NAMALWA (cell line): ENCODE measurements around the gene HS6ST2.

Source experiments
- DNase-seq: peaks from one replicate; pipeline ENCODE4 v3.0.0-alpha.2; 2015; ENCODE audit warnings: low spot score

Gene HS6ST2

DNA sequence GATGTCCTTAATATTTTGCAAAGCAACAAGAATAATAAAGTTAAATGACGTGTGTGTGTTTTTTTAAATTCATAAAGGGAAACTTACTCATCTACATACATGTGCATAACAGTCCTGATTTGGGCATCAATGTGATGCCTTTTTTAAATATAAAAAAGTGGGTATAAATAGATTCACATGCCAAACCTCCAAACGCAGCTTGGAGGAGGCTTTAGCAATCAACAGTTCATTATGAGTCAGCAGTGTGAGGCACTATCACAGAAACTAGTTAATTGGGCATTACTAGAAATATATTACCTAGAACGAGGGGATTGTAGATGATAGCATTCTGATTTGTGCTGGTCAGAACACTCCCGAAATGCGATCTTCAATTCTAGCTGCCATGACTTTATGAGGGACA lies 115.1 kb downstream of the HS6ST2 start:
- no peak for DNase-seq

DNA sequence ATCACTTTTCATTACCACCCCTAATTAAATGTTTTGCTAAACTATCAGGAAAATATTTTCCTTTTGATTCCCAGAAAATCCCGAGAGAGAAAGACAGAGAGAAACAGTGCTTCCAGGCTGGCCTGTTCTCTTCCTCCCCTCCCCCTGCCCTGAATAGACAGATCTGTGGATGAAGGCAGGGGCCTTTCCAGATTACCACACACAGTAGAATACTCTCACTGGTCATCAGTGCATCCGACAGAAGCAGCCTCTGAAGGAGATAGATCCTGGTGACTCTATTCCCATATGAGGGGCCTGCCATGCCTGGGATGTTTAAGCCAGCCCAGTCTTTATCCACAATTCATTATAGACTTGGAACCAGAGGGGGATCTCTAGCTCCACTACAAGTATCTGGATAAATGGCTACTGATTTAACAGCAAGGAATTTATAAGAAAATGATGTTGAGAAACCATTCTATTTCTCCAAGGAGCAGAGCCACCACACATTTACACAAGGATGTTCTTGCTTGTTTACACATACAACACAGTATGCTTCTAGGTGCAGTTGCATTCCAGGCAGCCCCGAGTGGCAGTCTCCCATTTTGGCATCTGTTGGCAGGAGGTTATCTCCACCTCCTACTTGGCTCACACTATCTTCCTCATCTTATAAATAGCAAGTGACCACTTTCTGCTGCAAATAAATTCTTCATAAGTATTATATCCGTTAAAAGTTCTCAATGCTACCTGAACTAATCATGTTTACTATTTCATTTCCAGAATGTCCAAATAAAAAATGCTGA lies 115.8 kb downstream of the HS6ST2 start:
- no peak for DNase-seq

- DNase-seq, result no peak
Measured at GRCh38 chrX:132837967-132838366, 120.5 kb downstream of the HS6ST2 start.

DNA sequence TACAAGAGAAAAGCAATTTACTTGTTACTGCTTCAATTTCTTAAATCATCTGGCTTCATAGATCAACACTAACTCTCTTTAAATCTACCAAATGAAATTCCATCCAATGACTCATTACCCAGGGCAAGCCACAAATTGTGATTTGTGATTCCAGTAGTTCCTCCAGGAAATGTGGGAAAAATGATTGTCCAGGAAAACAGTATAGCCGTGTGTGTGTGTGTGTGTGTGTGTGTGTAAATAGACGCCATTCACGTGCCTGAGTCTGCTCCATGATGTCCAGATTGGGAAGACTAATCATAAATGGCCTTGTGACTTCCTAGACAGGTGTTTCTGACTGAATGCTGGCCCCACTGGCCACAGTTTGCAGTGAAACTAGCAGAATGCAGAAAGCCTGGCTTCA lies 121.3 kb downstream of the HS6ST2 start:
- no peak for DNase-seq

DNA sequence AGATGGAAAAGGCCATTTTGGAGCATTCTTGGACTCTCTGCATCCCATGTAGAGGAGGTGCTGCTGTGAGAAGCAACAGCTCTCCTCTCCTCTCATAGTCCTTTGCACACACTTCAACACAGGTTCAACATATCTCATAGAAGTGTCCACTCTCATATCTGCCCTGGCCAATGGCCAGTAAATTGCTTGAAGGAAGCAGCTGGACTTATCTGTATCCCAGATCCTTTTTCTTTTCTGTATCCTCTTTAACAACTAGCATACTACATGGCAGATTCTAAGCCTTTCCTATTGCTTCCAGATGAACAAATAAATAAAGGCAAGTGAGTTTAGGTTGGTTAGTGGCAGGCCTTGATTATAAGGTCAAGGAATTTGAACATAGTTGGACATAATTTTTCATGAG lies 122.0 kb downstream of the HS6ST2 start:
- DNase-seq, result no peak

DNA sequence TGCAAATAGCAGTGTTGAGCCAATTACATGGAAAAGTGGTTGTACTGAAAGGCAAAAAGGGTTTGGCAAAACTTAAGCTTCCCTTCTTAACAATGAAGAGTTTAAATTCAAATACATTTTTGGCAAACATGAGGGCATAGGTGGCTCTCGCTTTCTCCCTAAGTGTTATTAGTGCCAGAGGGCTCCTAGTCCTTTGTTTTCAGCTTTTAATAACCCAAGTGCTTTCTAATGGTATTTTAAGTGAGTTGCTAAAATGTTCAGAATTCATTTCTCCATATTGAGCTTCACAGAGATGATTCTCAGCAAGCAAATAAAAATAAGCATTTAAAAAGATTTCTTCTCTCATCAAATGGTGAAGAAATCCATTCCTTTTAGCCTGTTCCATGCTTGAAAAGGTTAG lies 123.7 kb downstream of the HS6ST2 start:
- DNase-seq, result no peak

DNA sequence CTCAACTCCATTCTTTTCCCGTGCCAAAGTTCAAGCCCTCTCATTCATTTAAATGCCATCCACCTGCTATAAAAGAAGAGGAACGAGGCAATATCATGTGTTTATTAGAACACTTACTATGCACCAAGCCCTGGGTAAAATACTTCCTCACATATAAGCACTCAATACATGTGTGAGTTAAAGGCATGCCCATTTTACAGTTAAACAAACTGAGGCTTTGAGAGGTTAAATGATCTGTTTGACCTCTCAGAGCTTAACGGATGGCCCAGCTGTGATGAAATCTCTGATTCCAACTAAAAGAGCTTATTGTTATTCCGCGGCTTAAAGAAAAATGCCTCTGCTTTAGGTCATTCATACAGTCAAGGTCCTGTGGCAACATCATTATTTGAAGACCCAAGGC lies 124.3 kb downstream of the HS6ST2 start:
- no peak for DNase-seq

DNA sequence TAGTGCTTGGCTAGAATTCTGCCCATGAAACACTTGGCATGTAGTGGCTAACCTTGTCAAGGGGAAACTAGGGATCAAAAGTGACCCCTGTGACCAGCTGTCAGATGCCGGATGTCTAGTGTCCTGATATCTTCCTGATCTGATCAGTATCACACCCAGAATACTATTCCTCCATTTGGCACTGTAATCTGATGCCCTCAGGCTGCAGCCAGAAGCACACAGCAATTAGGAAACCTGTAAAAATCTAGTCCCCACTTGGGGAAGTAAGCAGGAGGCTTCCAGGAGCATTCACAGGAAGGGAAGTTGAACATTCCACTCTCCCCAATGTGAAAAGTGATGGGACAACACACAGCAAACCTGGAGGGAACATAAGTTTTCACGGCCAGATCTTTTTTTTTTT lies 125.1 kb downstream of the HS6ST2 start:
- DNase-seq, result no peak

GRCh38 chrX:132831336-132831973 lies 127.0 kb downstream of the HS6ST2 start:
- no peak for DNase-seq

DNA sequence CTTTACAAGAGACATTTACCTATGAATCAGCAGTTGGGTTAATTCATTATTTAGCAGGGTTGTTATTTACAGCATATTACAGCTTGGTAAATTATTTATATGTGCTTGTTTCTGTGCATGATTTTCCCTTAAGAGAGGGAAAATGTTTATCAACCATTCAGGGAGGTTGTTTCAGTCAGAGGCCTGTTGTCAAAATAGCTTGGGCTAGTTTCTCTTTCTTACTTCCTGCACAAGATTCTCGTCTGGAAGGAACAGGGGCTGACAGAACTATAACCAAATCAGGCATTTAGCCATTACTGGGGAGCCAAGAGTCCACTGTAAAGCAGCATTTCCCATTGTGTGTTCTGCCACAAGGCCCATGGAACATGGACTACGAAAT lies 135.8 kb downstream of the HS6ST2 start:
- no peak for DNase-seq

DNA sequence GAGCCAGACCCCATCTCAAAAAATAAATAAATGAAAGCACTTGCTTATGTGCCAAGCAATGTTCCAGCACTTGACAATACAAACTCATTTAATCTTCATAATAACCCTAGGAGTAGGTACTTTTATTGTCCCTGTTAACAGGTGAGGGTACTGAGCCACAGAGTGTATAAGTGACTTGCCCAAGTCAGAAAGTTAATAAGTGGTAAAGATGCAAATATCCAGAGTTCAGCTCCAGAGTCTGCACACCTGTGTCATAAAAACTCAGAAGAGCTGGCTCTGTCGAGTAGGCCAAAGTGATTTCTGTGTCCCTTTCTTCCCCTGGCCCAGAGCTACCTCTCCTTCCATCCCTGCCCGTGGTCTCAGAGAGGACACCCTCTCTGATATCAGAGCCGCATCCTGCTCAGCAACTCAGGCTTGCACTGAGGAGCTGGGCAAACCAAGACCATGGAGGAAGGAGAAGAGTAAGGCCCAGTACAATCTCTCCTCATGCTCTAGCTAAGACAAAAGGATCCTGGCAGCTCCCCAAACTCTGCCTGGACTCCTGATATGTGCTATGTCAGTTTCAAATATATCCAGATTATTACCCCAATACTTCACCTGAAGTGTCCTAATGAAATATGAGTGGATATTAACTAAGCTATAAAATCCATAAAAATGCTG lies 136.3 kb downstream of the HS6ST2 start:
- DNase-seq, result no peak

DNA sequence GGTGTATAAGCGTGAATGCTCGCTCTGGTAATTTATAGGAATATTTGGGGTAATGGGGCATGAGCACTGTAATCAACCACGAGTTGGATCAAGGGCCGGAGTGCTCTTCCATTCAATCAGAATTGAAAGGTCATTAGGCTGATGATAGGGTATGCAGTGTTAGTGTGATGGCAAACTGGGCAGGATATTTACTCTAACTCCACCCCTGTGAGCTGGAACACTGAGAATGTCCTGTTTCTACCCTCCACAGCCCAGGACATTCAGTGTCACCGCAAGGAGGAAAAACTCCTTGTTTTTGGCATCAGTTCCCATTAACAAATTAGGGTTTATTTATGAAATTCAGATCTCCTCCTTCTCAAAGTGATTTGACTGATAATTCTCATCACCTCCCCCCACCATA lies 137.8 kb downstream of the HS6ST2 start:
- no peak for DNase-seq

- no peak for DNase-seq
Measured at GRCh38 chrX:132819711-132820264, 138.6 kb downstream of the HS6ST2 start.

DNA sequence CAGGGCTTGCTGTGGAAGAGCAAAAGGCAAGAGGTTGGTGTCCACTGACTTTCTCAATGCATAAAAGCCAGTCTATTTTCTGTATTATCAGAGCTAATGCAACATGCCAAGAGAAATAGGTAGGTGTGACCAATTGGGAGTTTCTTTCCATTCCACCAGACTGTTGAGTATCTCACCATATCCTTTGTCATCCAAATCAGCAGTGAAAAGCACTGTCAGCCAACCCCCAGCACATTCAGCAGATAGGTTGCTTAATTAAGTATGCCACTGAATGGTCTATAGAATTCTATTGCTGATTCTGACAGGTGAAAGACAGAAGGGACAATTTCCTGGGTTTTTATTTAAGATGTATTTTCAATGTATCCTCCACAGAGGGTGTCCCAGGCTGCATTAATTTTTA lies 139.8 kb downstream of the HS6ST2 start:
- no peak for DNase-seq

DNA sequence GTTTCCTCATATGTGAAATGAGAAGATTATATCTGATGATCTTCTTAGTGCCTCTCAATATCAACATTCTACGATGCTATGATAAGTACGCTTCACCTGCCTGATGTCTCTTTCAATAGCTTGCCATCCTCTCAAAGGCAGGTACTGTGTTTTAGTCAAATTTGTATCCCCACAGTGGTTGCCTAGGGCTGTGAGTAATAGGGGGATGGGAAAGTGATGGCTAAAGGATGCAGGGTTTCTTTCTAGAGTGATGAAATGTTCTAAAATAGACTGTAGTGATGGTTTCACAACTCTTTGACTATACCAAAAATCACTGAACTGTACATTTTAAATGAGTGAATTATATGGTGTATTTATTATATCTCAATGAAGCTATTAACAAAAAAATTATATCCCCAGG lies 142.8 kb downstream of the HS6ST2 start:
- DNase-seq, result no peak

DNA sequence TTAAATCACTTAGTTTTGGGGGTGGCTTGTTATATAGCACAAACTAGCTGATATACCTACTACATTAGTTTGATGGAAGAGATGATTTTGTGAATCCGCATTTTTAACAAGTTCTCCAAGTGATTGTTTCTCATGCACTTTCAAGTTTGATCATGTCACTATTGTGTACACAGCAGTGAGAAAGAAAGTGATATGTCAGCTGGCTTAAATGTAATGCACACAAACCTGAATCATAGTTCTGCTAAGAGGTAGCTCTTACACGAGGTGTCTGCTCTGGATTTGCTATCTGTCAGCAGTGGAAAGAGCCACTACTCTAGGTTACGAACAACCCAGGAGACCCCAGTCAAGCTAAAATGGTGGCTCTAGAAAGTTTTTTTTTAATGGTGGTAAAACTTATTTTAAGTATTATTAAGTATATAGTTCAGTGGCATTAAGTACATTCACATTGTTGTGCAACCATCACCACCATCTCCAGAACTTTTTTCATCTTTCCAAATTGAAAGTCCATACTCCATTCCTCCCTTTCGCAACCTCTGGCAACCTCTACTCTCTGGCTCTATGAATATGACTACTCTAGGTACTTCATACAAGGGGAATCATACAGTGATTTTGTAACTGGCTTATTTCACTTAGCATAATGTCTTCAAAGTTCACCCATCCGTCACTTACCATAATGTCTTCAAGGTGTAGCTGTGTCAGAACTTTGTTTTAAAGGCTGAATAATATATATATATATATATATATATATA lies 147.3 kb downstream of the HS6ST2 start:
- no peak for DNase-seq

DNA sequence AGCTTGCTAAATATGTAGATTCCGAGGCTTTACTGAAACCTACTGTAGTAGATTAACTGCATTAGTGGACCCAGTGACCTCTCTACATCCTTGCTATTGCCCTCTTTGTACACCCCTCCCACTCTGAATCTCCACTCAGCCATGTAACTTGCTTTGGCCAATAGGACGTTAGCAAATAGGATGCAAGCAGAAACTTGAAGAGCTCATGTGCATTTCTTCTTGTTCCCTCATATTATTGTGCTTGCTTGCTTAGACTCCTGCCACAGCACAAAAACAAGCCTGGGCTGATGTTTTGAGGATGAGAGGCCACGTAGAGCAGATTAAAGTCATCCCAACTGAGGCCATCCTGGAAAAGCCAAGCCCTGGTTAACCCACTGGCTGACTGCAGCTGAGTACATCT lies 147.9 kb downstream of the HS6ST2 start:
- DNase-seq, result no peak

- no peak for DNase-seq
Measured at GRCh38 chrX:132809581-132809980, 148.8 kb downstream of the HS6ST2 start.

DNA sequence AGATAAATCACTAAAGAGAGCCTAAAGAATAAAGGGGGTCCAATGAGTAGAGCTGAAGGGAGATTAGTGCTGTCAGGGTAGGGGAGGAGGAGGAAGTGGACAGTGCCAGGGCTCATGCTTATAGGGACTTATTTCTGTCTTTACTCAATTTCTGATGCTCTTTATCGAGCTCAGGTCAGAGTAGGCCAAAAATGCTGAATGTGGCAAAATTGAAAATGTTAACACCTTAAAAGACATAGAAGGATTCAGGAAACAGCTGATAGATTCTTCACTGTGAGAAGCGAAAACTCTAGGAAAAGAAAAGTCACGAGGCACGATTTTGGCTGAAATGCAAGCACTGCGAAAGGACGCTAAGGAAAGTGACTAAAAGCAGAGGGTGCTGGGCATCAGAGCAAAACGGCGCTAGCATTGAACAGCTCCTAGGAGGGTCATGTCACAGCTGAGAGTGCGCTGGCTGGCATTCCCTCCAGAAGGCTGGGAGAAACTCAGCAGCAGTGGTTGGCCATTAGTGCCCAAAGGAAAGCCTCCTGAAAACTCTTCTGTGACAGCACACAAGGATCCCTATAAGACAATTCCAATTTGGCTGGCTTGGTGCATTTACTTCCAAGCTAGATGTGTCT lies 150.9 kb downstream of the HS6ST2 start:
- no peak for DNase-seq

DNA sequence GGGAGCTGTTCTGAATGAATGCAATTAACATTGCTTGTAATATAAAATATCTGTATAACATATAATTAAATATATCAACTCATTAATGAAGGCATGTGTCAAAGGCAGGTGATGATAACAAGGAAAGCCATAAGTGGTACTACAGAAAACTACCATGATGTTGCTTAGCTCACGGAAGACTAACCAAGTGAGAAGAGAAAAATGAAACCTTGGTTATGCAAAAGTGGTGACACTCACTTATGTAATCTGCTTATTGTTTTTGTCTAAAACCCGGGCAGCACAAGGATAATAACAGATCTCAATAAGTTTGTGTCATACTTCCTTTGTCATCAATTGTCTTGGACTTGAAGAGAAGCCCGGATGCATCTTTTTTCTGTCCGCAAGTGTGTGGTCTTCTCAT lies 156.4 kb downstream of the HS6ST2 start:
- DNase-seq, result no peak

GRCh38 chrX:132795181-132795580 lies 163.2 kb downstream of the HS6ST2 start:
- no peak for DNase-seq

GRCh38 chrX:132791714-132792113 lies 166.7 kb downstream of the HS6ST2 start:
- no peak for DNase-seq
